Endothelial cell of umbilical vein (primary cell): ENCODE data around the gene IQCC.

Experiments used
- CTCF ChIP-seq, 2 donors: IDR thresholded peaks; 1 replicate in 1 of 2; 2 replicates in 1 of 2; pipeline ENCODE4 v1.5.1; 2011; ENCODE audit warnings: low read length in 2 of 2, mild to moderate bottlenecking in 2 of 2, moderate library complexity in 2 of 2, control low read depth in 1 of 2, inconsistent platforms in 1 of 2, low read depth in 1 of 2; ENCODE audit not compliant: insufficient read depth in 1 of 2; ENCODE audit errors: extremely low read depth in 1 of 2
- EZH2 ChIP-seq: IDR thresholded peaks from 2 replicates; pipeline ENCODE4 v1.6.1; 2012; ENCODE audit warnings: borderline replicate concordance, low read depth, mild to moderate bottlenecking, moderate library complexity, low read length, inconsistent platforms; ENCODE audit not compliant: severe bottlenecking
- POLR2A ChIP-seq: IDR thresholded peaks from 2 replicates; pipeline ENCODE4 v1.6.1; 2012; ENCODE audit warnings: low read depth, mild to moderate bottlenecking, control low read depth, low read length

GRCh38 chr1:32220746-32221580 is 15.5 kb downstream of the IQCC start:
- no peak for TF ChIP-seq CTCF (IDR thresholded peaks at IDR 0.05; ENCODE audit: extremely low read depth in 1 of 2, insufficient read depth in 1 of 2, low read depth in 1 of 2, low read length in 2 of 2)
- TF ChIP-seq POLR2A: no peak
- TF ChIP-seq EZH2: no peak
